Measurements from ENCODE around the gene GDF11.
A peak's percentile ranks its signal among the peaks of the same experiment; 100 is the strongest.

Gene GDF11

DNA sequence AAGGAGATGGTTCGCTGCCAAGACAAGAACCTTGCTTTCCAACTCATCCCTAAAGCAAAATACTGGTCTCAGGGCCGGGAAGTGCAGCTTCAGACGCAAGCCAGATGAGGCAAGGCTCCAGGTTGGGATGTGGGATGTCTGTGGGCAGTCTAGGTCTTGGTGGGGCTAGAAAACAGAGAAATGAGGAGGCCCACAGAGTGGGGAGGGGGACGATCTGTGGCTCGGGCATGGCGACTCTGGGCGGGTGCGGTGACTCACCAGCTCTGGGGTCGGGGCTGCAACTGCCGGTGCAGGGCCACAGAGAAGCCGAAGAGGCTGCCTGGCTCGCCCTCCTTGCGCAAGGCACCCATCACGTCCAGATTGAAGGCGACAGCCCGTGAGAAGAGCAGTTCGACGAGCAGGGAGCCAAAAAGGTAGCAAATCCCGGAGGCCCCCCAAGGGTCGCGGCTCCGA, 35.7 kb upstream of the GDF11 start:
- DNase-seq (ENCODE audit: low read depth) = no peak

DNA sequence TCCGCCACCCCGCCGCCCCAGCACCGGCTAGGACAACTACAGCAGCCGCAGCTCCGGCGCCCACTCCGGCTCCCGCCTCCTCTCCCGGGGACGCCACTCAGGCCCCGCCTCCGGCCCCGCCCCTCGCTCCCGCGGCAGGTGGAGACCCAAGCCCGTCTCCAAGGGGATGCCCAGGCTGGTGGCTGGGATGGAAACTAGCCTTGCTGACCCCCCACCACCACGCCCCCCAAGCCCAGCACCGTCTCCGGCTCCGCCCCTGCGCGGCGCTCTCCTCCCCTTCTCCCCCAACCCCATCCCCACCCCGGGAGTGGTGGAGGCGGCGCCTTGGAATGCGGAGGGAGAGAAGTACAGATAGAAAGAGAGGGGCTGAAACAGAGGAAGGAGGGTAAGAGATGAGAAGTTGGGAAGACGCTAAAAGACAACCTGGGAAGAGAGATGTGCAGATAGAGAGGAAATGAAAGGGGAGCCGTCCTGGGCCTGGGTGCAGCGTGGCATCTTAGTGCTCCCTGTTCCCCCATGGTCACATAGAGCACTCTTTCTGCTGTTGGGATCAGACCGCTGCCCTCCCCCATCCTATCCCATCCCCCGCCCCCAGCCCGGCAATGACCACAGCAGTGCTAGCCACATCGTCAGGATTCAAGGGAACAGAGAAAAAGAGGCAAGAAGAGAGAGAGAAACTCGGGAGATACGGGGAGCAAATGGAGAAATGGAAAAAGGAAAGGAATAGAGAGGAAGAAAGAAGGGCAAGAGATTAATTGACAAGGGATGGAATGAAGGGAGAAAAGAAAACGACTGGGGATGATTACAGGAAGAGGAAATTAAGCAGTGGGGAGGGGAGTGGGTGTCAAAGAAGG, 34.9 kb upstream of the GDF11 start, which contains the start of gene ITGA7:
ITGA7 (minus strand) TSS at position 64 of the 854 bp plus-strand sequence. CDS start 222 bp downstream, outside the sequence.
- DNase-seq (ENCODE audit: low read depth) = peak; percentile 54

DNA sequence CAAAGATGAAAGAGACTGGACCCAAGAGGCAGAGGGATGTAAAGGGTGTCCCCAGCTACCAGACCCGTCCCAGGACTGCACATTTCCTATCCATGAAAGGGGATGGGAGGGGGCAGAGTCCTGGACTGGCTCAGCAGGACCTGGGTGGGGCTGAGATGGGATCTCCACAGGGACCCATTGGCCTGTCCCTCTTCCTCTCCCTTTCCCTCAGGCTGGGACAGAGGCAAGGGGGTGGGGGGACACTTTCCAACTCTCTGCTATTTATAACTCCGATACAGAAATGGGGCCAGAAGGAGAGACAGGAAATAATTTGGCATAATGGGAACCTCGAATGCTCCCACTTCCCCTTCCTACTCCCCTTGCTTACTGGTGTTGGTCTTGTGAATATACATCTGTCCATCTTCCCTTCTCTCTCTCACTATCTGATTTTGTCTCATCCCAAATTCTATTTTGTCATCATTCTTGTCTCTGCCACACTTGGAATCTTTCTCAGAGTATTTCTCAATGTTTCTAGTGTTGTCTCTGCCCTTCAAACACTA, 34.2 kb upstream of the GDF11 start:
- DNase-seq (ENCODE audit: low read depth) = no peak

DNA sequence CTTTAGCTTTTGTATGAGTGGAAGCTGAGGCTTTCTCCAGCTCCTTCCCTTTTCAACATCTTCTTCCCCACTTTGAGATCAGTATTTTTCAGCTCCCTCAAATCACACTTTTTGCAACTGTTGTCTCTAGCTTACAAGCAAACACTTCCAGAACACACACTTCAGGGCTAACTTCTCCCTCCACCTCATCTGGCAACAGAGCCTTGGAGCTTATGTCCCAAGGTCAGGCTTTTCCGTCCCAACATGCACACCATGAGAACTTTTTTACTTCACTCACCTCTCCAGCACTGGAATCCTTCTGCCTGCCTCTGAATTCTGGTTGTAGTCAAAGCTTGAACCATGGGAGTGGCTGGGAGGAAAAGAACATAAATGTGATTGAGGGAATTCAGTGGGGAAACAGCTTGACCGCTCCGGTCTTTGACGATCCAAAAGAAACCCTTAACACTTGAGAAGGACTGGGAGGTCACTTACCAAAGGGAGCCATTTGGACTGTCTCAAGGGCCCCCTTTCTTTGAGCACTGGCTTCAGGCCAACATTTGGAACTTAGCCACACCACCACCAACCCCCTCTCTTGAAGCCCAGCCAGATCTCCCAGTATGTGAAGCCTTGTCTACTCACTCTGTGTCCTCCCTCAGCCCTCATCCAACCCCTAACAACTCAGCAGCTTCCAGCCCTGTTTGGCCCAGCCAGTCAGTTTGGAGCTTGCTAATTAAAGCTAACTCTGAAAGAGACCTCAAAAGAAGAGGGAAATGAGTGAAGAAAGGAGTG, 31.0 kb upstream of the GDF11 start:
- DNase-seq (ENCODE audit: low read depth) = no peak

DNA sequence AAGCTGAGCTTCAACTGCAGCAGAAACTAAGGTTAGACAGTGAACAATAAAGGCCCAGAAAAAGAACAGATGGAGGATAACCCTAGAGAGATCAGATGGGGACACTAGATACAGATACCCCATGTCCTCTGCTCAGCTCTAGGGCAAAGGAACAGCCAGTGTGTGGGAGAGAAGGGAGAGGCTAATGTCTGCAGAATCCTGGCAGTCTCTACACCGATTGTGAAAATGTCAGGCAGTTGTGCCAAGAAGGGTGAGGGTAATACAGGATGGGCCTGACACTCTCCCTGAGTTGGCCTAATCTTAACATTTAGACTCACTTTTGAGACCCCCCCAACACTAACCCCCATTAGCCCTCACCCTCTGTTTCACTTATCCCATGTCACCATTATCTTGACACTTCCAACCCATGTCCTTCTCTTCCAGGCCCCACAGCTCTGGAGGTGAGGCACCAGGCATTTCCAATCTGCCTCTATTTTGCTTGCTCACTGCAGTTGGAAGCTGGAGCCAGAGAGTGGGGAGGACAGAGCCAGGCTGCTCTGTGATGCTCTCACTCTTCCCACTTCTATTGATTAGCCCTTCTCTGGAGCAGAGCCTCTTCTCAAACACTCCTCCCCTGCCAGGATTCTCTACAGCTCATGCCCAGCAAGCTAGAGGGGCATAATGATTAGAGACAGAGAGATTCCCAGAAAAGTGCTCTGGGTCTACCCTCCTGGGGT, 30.1 kb upstream of the GDF11 start:
- no peak for DNase-seq (ENCODE audit: low read depth)

DNA sequence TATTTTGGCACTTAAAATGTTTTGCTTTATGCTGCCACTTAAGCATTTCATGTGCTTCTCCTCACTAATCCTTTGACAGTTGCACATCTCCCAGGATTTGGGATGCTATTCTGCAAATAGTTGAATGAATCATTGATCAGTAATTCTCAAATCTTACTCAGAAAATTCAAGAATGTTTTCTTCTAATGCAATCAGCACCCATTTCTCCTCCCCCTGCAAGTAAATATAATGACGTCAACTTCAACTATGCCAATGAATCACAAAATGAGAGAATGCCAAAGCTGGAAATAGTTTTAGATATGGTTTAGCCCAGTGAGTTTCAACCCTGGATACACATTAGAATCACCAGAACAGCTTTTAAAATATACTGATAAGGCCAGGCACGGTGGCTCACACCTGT, 29.2 kb upstream of the GDF11 start:
- DNase-seq (ENCODE audit: low read depth) = no peak

DNA sequence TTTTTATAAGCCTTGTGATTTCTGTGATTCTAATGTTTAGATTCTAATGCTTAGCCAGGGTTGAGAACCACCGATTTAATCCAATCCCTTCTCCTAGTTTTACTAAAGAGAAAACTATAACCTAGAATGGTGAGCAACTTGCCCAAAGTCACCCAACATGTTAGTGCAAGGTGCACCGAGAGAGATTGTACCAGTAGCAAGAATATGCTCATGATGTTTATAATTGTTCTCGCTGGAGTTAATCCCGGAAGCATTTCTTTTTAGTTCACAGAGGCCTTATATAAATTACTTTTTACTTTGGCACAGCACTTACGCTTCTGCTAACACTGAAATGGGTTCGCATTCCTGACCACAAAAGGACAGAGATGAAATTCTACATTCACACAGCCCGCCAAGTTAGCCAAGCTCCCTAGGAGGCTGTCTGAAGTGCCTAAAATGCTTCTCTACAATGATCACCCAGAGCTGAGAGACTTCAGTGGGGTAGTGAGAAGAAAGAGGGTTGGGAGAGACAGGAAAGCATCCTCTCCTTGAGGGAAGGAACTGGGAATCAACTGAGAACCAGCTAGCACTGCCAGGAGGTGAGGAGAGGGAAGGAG, 27.7 kb upstream of the GDF11 start:
- DNase-seq (ENCODE audit: low read depth) = no peak

DNA sequence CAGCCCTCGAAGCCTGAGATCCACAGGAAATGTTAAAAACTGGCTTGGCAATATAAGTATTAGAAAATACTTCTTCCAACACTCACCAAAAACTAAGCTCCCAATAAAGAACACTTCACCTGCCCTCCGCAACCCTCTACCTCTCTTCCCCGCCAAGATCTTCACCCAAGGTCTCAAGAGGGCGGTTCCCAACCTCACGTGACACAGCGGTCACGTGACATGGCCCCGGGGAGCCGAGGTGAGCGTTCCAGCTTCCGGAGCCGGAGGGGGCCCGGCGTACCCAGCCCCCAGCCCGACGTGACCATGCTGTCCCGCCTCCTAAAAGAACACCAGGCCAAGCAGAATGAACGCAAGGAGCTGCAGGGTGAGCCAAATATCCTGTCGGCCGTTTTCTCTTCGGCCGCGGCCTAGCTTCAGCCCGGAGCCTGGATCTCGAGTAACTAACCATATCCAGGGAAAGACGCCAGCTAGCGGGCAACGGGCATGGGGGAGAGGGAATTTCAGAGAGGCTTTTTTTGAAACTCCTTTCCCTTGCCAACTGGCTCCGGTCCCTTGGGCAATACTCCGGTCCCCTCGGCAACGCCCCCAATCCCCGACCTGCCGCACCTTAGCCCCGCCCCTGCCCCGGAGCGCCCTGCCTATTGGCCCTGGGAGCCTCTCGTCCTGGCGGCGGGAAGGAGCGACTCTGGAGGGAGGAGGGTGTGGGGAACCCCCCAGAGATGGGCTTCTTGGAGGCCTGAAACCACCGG, 26.9 kb upstream of the GDF11 start, which contains the start of gene BLOC1S1:
BLOC1S1 (plus strand) TSS at position 214 of the 749 bp plus-strand sequence; CDS start at position 220, 6 bp downstream.
- peak; percentile 92 for DNase-seq (ENCODE audit: low read depth)

DNA sequence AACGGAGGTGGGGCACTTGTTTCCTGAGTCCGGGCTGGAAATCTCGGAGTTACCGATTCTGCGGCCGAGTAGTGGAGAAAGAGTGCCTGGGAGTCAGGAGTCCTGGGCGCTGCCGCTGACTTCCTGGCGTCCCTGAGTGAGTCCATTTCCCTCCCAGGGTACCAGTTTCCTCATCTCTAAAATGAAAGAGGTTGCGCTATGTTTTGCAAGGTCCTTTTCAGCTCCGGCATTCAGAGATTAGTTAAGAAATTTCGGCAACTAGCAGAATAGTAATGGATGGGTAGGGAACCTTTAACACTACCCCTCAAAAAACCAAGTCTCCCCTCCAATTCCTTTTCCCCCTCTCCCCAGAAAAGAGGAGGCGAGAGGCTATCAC, 26.4 kb upstream of the GDF11 start:
- no peak for DNase-seq (ENCODE audit: low read depth)

DNA sequence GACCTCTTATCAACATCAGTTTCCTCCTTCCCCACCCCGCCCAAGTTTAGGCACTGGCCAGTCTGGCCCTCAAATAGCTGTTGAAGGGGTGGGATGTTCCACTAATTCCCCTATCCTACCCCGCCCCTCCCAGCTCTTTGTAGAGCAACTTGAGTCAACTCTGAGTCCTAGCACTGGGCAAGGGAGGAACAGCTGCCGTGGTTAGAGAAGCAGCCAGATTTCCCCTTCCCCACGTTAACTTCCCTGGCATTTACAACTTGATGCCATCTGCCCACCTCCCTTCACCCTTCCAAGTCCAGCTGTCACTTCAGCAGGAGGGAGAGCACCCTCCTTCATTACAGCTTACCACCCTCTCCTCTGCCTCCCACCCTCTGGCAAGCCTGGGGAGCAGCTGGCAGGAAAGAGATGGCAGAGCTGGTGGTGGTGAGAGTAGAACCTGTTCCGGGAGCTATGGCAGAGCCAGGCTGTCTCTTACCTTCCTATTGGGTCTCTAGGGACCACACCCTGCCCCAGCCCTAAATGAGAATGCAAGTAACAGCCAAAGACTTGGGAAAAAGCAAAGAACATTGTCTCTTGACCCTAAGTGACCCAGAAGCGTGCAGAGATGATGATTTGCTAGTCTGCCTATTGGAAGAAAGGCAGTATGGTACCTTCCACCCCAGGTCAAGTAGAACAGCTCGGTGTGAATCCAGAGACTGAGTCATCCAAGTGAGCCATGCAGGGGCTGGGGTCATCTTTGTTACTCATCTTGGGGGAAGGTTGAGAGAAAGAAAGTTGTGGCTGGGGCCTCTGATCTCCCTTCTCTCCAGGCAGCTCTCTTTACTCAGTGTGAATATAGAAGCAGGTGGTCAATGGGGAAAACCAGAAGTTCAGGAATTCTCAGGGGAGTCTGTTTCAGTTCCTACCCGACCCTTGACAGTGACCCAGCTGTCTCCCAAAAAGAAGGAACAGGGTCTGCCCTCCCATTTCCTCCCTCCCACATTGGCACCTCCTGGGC, 25.6 kb upstream of the GDF11 start:
- no peak for DNase-seq (ENCODE audit: low read depth)

DNA sequence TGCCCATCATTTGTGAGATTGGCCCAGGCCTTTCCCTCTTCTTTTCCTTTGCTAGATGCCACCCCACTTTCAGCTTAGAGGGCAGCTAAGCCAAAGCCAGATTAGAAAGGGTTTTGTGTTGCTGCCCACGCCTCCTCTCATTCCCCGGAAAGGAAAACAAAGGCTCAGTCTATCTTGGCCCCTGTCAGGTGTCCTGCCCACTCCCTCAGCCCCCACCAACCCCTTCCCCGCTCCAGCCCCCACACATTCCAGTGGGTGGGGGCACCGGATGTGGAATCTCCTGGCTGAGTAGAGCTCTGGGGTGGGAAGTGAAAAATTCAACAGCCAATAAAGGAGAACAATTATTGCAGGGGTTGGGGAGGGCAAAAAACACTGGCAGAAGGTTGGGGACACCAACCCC, 24.9 kb upstream of the GDF11 start:
- DNase-seq (ENCODE audit: low read depth) = no peak

DNA sequence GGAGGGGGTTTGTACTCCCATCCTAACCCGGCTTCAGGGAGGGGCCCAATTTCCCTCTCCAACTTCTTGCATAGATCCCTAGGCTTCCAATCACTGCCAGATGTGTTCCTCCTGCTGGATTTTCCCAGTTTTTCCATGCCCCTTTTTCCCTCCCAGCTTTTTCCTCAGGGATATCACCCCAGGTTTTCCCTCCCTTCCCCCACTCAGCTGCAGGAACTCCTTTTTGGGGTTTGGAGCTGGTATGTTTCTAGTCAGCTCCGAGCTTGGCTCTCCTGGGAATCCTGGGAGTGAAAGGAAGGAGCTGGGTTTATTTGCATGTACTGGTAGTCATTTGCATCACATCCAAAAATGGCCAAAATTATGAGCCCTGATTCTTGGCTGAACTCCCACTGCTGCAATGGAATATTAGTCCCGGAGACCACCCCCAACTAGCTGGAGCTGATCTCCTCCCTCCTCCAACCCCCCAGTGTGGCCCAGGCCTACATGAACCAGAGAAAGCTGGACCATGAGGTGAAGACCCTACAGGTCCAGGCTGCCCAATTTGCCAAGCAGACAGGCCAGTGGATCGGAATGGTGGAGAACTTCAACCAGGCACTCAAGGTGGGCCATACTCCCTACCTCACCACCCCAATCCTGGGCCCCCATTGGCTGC, 24.2 kb upstream of the GDF11 start:
- DNase-seq (ENCODE audit: low read depth) = no peak

DNA sequence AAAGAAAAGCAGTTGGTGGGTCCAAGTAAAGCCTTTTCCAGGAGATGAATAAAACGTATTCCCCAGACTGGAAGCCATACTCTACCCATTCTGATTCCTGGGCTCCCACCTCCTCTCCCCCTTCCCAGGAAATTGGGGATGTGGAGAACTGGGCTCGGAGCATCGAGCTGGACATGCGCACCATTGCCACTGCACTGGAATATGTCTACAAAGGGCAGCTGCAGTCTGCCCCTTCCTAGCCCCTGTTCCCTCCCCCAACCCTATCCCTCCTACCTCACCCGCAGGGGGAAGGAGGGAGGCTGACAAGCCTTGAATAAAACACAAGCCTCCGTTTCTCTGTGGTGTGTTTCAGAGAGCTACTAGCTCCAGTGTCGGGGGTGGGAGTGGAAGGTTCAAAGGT, 23.6 kb upstream of the GDF11 start:
- no peak for DNase-seq (ENCODE audit: low read depth)

DNA sequence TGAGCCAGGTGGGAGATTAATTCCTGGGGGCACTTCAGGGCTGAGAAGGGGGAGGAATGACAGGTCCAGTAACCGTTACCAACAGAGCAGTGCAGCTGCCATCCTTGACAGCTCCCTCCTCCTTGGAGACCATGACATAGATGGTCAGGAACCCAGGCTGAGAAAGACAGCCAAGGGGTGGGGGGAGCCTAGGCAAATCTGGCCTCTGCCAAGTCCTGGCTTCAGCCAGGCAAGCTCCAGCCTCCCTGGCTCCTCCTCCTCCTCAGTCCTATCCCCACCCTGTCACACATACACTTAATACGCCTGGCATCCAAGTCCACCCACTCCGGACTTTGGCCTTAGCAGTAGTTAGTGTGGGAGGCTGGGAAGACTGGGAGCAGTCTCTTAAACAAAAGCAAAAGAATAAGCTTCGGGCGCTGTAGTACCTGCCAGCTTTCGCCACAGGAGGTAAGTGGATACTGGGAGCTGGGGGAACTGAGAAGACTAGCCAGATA, 22.8 kb upstream of the GDF11 start, which contains the start of gene RDH5:
RDH5 (plus strand) TSS at position 323 of the 494 bp plus-strand sequence. CDS start 792 bp downstream, outside the sequence.
- DNase-seq (ENCODE audit: low read depth) = no peak

DNA sequence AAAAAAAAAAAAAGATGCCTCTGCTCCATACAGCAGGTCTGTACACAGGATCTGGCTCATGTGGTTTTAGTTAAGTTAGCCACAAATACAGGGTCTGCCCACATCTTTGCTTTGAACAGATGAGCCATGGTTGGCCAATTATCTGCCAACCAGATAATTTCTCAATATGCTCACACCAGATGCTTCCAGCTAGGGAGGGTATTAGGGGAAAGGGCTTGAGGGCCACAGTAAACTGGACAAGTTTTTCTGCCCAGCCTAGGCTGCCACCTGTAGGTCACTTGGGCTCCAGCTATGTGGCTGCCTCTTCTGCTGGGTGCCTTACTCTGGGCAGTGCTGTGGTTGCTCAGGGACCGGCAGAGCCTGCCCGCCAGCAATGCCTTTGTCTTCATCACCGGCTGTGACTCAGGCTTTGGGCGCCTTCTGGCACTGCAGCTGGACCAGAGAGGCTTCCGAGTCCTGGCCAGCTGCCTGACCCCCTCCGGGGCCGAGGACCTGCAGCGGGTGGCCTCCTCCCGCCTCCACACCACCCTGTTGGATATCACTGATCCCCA, 22.0 kb upstream of the GDF11 start:
- no peak for DNase-seq (ENCODE audit: low read depth)

DNA sequence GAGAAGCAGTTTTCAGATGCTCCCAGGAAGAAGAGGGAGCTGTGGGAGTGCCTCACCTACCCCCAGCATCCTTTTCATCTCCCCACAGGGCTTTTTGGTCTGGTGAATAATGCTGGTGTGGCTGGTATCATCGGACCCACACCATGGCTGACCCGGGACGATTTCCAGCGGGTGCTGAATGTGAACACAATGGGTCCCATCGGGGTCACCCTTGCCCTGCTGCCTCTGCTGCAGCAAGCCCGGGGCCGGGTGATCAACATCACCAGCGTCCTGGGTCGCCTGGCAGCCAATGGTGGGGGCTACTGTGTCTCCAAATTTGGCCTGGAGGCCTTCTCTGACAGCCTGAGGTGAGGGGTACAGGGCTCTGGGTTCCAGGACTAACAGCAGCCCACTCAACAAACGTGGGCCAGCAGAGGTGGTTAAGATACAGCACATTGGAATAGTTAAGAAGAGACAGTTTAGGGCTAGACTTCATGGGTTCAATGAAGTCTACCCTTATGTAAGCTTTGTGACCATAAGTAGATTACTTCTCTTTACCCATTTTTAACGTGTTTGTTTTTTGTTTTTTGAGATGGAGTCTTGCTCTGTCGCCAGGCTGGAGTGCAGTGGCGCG, 21.2 kb upstream of the GDF11 start:
- no peak for DNase-seq (ENCODE audit: low read depth)

DNA sequence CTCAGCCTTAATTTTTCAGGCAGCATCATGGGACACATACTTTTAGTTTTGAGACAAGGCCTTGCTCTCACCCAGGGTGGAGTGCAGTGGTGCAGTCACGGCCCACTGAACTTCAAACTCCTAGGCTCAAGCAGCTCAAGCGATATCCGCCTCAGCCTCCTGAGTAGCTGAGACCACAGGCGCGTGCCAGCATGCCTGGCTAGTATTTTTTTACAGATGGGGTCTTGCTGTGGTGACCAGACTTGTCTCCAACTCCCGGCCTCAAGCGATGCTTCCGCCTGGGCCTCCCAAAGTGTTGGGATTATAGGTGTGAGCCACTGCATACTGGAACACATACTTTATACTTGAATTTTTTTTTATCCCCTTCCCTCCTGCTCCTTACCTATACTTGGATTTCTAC, 20.0 kb upstream of the GDF11 start:
- DNase-seq (ENCODE audit: low read depth) = no peak
